Adrenal gland (tissue), 5 donors: ENCODE results near the gene PCSK1.

Experiments
- CTCF ChIP-seq, 6 experiments: fragments of 450-650 bp in 4 of 6; fragments of 200-600 bp in 2 of 6; sonication (generic) in 1 of 6; IDR thresholded peaks; 1 replicate in 5 of 6; 2 replicates in 1 of 6; pipeline versions ENCODE4 v1.5.1 to v1.8.0; 2016 to 2021; ENCODE audit warnings: antibody characterized with exemption in 6 of 6, mild to moderate bottlenecking in 2 of 6, moderate library complexity in 1 of 6
- POLR2A ChIP-seq, 2 donors: fragments of 450-650 bp; IDR thresholded peaks; one replicate each; pipeline ENCODE4 v1.6.1; 2017; ENCODE audit warnings: antibody characterized with exemption in 2 of 2, mild to moderate bottlenecking in 2 of 2, moderate library complexity in 1 of 2
- donor health status: DM: no; HTN: no; CAD: no.

DNA sequence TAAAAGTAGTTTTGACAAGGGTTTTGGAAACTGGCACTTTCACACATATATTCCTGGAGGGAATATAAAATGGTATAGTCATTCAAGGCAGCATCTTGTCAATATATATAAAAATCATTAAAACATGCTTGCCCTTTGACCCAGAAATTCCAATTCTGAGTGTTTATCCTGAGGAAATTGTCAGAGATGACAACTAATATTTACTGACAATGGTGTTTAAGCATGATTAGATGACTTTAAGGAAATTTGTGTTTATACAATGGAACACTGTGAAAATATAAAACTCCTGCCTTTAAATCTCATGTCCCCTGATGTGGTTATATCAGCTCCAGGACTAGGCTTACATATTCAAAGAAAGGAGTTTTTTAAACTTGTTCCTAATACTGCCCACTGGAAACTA, 25.6 kb downstream of the PCSK1 start:
- TF ChIP-seq CTCF (IDR thresholded peaks at IDR 0.05), result no peak
- no peak for TF ChIP-seq POLR2A (IDR thresholded peaks at IDR 0.05)
